GM12864 (cell line): Measurements from ENCODE around the gene GABARAPL1.

Experiments
- DNase-seq: peaks from one replicate; pipeline ENCODE4 v3.0.0-alpha.2; 2011; ENCODE audit warnings: low read depth
- H3K4me3 ChIP-seq: 2 replicates; pipeline ENCODE4 v1.5.1; 2011; ENCODE audit warnings: mild to moderate bottlenecking, low read depth, low read length, control low read depth
- TF ChIP-seq, protein P1 (sequence below): IDR thresholded peaks from 2 replicates; pipeline ENCODE4 v1.5.1; 2011; ENCODE audit warnings: low read depth, mild to moderate bottlenecking, moderate library complexity, low read length, control low read depth, inconsistent platforms; ENCODE audit errors: missing control alignments

The GABARAPL1 gene

DNA sequence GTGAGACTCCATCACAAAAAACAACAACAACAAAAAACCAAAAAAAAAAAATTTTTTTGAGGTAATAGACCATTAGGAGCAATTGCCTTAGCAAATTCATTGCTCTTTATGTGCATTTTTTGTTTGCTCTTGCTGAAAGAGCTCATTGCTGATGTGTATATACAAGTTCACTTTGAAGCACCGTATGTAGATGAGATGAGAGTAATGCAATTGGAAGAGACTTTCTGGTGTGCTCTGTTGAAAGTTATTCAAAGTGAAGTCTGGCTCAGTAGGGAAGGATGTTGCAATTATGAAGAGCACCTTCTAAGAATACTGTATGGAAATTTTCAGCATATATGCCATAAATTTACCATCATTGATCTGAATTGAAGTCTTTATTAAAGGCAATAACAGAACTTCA, 48.2 kb downstream of the GABARAPL1 start:
- TF ChIP-seq, protein P1, sequence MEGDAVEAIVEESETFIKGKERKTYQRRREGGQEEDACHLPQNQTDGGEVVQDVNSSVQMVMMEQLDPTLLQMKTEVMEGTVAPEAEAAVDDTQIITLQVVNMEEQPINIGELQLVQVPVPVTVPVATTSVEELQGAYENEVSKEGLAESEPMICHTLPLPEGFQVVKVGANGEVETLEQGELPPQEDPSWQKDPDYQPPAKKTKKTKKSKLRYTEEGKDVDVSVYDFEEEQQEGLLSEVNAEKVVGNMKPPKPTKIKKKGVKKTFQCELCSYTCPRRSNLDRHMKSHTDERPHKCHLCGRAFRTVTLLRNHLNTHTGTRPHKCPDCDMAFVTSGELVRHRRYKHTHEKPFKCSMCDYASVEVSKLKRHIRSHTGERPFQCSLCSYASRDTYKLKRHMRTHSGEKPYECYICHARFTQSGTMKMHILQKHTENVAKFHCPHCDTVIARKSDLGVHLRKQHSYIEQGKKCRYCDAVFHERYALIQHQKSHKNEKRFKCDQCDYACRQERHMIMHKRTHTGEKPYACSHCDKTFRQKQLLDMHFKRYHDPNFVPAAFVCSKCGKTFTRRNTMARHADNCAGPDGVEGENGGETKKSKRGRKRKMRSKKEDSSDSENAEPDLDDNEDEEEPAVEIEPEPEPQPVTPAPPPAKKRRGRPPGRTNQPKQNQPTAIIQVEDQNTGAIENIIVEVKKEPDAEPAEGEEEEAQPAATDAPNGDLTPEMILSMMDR = no peak
- DNase-seq = no peak
- H3K4me3 ChIP-seq = no peak overlapping the region

DNA sequence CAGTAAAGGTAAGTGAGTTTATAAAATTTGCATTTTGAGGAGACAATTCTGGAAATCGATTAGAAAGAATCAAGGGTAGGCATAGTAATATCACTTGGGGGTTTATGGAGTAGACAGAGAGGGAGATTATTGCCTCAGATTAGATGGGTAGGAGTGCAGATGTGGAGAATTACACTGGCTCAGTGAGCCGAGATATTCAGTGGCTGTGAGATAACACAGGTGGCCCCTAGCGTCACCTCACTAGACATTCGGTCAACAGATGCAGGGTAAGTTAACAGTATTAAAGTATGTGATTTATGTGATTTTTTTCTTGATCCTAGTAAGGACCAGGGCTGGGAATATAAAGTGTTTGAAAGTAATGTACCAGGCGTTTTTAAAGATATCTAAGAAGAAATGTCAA, 55.4 kb downstream of the GABARAPL1 start:
- TF ChIP-seq, protein P1 = no peak
- no peak overlapping the region for H3K4me3 ChIP-seq
- DNase-seq = no peak

DNA sequence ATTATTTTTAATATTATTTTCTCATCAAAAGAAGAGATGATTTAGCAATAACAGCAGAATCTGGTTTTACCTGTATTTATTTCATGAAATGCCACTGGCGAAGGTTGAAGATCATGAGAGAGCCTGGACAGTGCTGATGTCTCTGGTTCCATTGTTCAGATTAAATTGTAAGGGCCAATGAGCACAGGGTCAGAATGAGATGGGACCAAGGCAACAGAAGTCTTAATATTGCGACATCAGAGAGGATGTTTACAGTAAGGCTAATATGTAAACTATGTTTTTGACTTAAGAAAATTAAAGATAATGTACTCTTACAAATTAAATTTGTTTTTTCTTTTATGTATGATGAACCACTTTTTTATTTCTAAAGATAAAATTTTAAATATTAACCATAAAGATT, 59.8 kb downstream of the GABARAPL1 start:
- TF ChIP-seq, protein P1 = no peak
- no peak for DNase-seq

More for the DNA sequence above, 59.8 kb downstream of the GABARAPL1 start:
- H3K4me3 ChIP-seq = no peak overlapping the region
